ENCODE results near the gene DUSP3.

DNA sequence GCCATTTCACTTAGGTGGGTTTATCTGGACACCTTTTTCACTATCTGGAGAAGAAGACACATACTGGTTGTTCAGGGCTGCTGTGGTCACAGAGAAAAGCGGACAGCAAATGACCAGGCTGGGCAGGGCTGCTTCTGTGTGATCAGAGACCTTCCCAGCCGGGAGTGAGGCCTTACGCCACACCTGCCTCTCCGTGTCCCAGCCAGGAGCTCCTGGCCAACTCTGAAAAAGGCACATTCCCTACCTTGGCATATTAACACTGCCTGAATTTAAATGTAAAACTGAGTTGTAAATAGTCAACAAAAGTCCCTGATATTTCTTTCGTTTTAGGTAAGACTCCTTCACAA lies 11.1 kb downstream of the DUSP3 start:
- TF ChIP-seq EZH2 (IDR thresholded peaks at IDR 0.05; ENCODE audit: insufficient read depth, poor library complexity, severe bottlenecking) (no peak), EZH2phosphoT487 (IDR thresholded peaks at IDR 0.05; ENCODE audit: insufficient read depth, low read depth) (no peak)

All from GM23248 (cell line).